ENCODE results near the gene KCNT1.

DNA sequence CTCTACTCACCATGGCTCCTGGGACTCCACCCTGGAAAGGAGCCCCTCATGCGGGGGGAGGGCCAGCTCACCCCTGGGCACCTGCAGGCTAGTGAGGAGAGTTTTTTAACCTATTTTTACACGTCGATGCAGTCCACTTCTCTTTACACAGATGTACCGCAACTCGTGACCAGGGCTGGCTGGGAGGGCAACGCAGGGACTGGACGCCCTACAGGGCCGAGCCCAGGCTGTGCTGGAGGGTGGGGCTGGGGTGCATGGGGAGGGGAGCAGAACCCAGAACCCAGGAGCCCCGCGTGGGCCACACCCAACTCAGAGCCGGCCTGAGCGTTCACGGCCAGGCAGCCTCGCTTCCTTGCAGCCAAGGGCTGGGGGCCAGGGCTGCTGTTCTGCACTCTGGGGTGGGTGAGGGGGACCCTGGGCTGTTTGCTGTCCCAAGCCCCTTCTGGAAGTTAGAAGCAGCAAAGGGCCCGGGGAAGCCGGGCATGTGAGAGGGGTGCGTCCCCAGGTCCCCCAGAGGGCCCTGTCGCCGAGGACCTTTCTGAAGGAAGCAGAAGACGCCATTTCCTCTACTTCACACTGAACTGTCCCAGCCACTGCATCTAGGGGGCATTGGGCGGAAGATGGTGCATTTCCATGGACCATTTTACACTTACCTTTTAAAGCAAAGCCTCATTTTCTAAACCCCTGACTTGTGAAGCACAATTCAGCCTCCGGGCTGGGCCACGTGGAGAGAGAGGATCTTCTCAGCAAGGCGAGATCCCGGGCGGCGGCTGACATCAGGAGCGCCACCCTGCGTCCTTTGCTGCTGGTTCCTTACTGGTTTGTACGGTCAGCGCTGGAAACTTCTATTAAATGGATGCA, 90.5 kb downstream of the KCNT1 start:
- TF ChIP-seq POLR2AphosphoS5 (IDR thresholded peaks at IDR 0.05; ENCODE audit: low read depth, low read length), result no peak
- TF ChIP-seq SIN3A (IDR thresholded peaks at IDR 0.05; ENCODE audit: borderline replicate concordance, insufficient read depth, low read length), result no peak
- TF ChIP-seq TAF1 (IDR thresholded peaks at IDR 0.05; ENCODE audit: borderline replicate concordance, insufficient read depth, low read length), result no peak
- TF ChIP-seq, protein P1, sequence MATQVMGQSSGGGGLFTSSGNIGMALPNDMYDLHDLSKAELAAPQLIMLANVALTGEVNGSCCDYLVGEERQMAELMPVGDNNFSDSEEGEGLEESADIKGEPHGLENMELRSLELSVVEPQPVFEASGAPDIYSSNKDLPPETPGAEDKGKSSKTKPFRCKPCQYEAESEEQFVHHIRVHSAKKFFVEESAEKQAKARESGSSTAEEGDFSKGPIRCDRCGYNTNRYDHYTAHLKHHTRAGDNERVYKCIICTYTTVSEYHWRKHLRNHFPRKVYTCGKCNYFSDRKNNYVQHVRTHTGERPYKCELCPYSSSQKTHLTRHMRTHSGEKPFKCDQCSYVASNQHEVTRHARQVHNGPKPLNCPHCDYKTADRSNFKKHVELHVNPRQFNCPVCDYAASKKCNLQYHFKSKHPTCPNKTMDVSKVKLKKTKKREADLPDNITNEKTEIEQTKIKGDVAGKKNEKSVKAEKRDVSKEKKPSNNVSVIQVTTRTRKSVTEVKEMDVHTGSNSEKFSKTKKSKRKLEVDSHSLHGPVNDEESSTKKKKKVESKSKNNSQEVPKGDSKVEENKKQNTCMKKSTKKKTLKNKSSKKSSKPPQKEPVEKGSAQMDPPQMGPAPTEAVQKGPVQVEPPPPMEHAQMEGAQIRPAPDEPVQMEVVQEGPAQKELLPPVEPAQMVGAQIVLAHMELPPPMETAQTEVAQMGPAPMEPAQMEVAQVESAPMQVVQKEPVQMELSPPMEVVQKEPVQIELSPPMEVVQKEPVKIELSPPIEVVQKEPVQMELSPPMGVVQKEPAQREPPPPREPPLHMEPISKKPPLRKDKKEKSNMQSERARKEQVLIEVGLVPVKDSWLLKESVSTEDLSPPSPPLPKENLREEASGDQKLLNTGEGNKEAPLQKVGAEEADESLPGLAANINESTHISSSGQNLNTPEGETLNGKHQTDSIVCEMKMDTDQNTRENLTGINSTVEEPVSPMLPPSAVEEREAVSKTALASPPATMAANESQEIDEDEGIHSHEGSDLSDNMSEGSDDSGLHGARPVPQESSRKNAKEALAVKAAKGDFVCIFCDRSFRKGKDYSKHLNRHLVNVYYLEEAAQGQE (IDR thresholded peaks at IDR 0.05; ENCODE audit: insufficient read depth in 1 of 2, low read depth in 2 of 2, low read length in 2 of 2), result no peak

Measured in PFSK-1 (cell line).